Activated naive CD8-positive, alpha-beta T cell treated with anti-CD3 and anti-CD28 coated beads for 36 hours (primary cell): ENCODE results near the gene IFT172. TPM values are rescaled to one million over a fixed set of nuclear protein-coding genes. Genes with fewer than 3 reads are reported as not detected.

Experiments used
- DNase-seq: peaks from one replicate; pipeline ENCODE4 v3.0.0; 2021
- H3K27ac Mint-ChIP-seq: one replicate; pipeline ENCODE4 v1.8.0; 2022; ENCODE audit warnings: mild to moderate bottlenecking, moderate library complexity, mixed read lengths
- H3K27me3 Mint-ChIP-seq: one replicate; pipeline ENCODE4 v1.8.0; 2022; ENCODE audit warnings: mild to moderate bottlenecking, mixed read lengths
- H3K36me3 Mint-ChIP-seq: one replicate; pipeline ENCODE4 v1.8.0; 2021; ENCODE audit warnings: mild to moderate bottlenecking, mixed read lengths
- H3K4me1 Mint-ChIP-seq: one replicate; pipeline ENCODE4 v1.8.0; 2021; ENCODE audit warnings: mixed read lengths
- H3K4me3 Mint-ChIP-seq: one replicate; pipeline ENCODE4 v1.8.0; 2022; ENCODE audit warnings: mild to moderate bottlenecking, moderate library complexity, mixed read lengths
- H3K9me3 Mint-ChIP-seq: one replicate; pipeline ENCODE4 v1.8.0; 2022; ENCODE audit warnings: mixed read lengths
- total RNA-seq, 2 experiments: library from RNA; stranded (reverse); gene quantifications; one replicate each; pipeline ENCODE4 v1.2.3, GENCODE V29; 2021

IFT172 gene
- total RNA-seq, 2 experiments from 2014 or later, result 7.1 to 8.1 TPM

DNA sequence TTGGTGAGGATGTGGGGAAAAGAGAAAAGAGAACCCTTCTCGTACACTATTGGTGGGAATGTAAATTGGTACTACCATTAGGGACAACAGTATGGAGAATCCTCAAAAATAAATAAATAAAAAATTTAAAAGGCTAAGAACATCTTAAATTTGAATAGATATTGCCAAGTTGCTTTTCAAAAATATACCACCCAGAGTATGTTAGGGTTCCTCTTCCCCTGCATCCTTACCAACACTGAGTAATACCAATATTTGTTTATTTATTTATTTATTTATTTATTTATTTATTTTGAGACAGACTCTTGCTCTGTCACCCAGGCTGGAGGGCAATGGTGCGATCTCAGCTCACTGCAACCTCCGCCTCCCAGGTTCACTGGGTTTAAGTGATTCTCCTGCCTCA lies 66.6 kb downstream of the IFT172 start:
- Mint-ChIP-seq H3K27ac (no peak overlapping the region), H3K36me3 (no peaks in the 10 kb centered on the region), H3K4me3 (no peak overlapping the region), H3K27me3 (no peaks in the 10 kb centered on the region), H3K9me3 (no peaks in the 10 kb centered on the region), H3K4me1 (peaks cover 8% of the 10 kb centered on the region)
- DNase-seq, result no peak

DNA sequence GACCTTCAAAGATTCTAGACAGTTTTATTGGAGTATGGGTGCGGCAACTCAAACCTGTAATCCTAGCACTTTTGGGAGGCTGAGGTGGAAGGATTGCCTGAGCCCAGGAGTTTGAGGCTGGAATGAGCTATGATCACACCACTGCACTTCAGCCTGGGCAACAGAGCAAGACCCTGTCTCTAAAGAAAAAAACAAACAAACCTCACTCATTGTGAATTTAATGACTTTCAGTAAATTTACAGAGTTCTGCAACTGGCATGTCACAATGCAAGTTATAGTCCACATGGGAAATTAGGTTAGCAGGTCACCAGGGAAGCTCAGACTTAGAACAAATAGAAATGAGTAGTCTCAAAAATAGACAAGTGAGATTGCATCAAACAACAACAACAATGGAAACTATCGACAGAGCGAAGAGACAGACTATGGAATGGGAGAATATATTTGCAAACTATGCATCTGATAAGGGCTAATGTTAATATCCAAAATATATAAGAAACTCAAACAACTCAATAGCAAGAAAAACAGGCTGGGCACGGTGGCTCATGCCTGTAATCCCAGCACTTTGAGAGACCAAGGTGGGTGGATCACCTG lies 67.8 kb downstream of the IFT172 start:
- Mint-ChIP-seq H3K4me3 (no peak overlapping the region), H3K36me3 (no peaks in the 10 kb centered on the region), H3K27ac (no peak overlapping the region), H3K9me3 (no peaks in the 10 kb centered on the region), H3K4me1 (no peaks in the 10 kb centered on the region), H3K27me3 (no peaks in the 10 kb centered on the region)
- DNase-seq, result no peak

DNA sequence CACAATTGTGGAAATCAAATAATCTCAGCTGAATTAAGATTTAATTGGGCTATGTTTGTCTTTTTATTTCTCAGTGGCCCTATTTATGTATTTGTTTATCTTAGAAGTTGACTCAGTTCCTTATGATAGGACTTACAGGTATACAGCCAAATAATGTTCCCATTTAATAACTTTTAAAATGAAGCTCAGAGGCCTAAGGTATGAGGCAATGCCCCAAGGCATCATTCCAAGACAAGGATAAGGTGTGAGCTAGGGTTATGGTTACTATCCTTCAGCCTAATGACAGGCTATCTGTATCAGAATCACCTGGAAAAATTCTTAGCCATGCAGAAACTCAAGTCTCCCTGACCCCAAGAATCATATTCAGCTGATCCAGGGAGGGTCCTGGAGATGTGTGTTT lies 68.5 kb downstream of the IFT172 start:
- H3K4me3 Mint-ChIP-seq, result no peak overlapping the region

DNA sequence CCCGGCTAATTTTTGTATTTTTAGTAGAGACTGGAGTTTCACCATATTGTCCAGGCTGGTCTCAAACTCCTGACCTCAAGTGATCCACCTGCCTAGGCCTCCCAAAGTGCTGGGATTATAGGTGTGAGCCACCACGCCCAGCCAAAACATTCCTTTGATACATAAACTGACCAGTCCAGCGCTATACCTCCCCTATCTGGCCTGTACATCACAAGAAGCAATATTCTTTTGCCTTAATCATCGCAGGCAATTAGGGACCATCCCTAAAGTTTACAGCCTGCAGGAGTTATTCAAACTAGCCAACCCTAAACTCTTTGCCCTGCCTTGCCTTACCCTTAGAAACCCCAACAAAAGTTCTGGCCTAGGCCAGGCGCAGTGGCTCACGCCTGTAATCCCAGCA lies 73.4 kb downstream of the IFT172 start:
- Mint-ChIP-seq H3K27ac (no peak overlapping the region), H3K27me3 (peaks cover 4% of the 10 kb centered on the region), H3K9me3 (peaks cover 2% of the 10 kb centered on the region), H3K36me3 (no peaks in the 10 kb centered on the region), H3K4me1 (no peaks in the 10 kb centered on the region), H3K4me3 (no peak overlapping the region)
- no peak for DNase-seq

More for the DNA sequence above, 68.5 kb downstream of the IFT172 start:
- H3K27me3 Mint-ChIP-seq, result no peaks in the 10 kb centered on the region
- no peaks in the 10 kb centered on the region for H3K36me3 Mint-ChIP-seq
- DNase-seq, result no peak
- H3K27ac Mint-ChIP-seq, result no peak overlapping the region
- H3K9me3 Mint-ChIP-seq, result no peaks in the 10 kb centered on the region
- H3K4me1 Mint-ChIP-seq, result no peaks in the 10 kb centered on the region

DNA sequence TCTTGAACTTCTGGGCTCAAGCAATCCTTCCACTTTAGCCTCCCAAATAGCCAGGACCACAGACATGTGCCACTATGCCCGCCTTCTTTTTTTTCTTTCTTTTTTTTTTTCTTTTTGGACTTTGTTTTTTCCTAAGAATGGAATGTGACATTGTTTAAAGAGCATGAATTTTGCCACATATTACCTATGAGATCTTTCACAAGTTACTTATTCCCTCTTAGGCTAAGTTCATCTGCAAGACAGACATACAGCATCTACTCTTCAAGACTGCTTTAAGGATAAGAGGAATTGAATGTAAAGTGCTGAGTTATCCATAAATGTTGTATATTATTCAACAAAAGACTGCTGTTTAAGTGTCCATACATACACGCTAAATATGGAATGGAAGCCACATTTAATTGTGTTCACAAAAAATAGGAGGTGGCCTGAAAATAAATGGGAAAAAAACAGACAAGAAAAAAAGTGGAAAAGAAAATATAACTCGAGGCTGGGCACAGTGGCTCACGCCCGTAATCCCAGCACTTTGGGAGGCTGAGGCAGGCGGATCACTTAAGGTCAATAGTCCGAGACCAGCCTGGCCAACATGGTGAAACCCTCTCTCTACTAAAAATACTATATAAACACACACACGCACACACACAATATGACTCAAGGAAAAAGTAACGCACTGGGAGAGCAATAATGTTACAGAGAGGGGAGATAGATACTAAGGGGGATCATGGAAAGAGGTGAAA lies 77.0 kb downstream of the IFT172 start:
- Mint-ChIP-seq H3K4me1 (peaks cover 12% of the 10 kb centered on the region), H3K4me3 (no peak overlapping the region), H3K27me3 (peaks cover 4% of the 10 kb centered on the region), H3K36me3 (peaks cover 11% of the 10 kb centered on the region), H3K9me3 (peaks cover 2% of the 10 kb centered on the region), H3K27ac (no peak overlapping the region)
- DNase-seq, result no peak

DNA sequence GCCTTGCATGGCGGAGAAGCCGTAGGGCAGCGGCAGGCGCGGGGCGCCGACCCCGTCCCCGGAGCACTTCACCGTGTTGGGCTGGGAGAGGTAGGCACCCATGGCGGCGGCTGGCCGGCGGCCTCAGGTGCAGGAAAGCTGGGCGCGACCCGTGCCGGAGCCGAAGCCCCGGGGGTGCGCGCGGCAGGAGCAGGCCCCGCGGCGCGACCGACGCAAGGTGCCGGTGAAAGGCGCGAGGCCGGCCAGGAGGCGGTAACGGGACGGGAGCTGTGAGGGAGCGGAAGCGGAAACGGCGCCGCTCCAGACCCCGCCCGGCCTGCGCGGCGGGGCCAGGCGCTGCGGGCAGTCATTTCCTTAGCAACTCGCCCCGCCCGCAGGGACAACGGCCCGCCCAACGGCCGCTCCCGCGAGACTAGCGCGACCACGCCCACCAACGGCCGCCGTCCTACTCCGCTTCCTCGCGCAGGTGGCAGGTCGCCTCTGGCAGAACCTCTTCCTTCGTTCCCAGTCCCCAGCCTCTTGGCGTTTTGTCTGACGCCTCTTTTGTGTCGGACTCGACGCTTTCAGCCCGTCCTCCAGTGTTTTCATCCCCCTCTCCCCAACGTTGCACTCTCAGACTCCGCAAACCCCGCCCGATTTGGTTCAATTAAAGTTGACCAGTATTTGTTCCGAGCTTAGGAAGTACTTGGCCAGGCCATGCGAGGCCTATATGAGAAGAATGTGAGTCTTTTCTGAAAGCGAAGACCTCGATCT lies 80.0 kb downstream of the IFT172 start, which contains the start of gene PPM1G:
Gene PPM1G (minus strand): TSS at position 271 of the 753 bp plus-strand sequence. CDS start 169 bp downstream, at position 102.
- H3K9me3 Mint-ChIP-seq, result peaks cover 2% of the 10 kb centered on the region
- H3K4me3 Mint-ChIP-seq, result peak within 1 kb of the TSS; percentile 94
- peaks cover 24% of the 10 kb centered on the region for H3K36me3 Mint-ChIP-seq
- DNase-seq, result peak; percentile 98
- H3K27me3 Mint-ChIP-seq, result peaks cover 4% of the 10 kb centered on the region
- H3K4me1 Mint-ChIP-seq, result peaks cover 23% of the 10 kb centered on the region
- peak within 1 kb of the TSS; percentile 93 for H3K27ac Mint-ChIP-seq

DNA sequence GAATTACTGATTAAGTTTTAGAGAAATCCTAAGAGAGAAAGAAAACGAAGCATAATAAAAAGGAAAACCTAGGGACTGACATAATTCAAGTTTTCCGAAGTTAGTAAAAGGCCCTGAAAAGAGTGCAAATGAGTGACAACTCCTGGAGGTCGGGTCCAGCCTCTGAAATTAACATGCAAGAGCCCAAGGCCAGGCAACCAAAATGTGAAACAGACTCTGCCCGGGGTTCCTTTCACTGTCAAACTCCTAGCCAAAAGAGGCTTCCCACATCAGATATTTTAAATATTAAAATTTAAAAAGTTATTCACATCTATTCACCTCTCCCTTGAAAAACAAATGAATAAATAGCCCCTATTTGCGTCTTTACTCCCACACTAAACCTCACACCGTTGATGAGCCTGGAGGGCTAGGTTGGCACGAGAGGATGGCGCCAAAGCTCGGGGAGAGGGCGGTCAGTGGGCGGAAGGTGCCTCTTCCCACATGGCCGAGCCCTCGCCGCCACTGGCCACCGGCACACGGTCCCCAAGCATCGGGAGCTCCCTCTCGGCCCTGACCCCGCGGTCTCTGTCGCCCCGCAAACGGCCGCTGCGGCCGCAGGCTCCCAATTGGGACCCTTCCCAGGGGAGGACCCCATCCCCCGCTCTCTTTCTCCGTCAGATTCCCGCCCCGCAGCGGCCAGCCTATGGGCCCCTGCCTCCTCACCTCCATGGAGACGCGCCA lies 80.8 kb downstream of the IFT172 start:
- H3K27ac Mint-ChIP-seq, result peak overlapping the region; percentile 79
- peaks cover 26% of the 10 kb centered on the region for H3K36me3 Mint-ChIP-seq
- peaks cover 4% of the 10 kb centered on the region for H3K27me3 Mint-ChIP-seq
- DNase-seq, result peak; percentile 44
- peaks cover 25% of the 10 kb centered on the region for H3K4me1 Mint-ChIP-seq
- H3K9me3 Mint-ChIP-seq, result peaks cover 2% of the 10 kb centered on the region
- H3K4me3 Mint-ChIP-seq, result peak overlapping the region; percentile 94

DNA sequence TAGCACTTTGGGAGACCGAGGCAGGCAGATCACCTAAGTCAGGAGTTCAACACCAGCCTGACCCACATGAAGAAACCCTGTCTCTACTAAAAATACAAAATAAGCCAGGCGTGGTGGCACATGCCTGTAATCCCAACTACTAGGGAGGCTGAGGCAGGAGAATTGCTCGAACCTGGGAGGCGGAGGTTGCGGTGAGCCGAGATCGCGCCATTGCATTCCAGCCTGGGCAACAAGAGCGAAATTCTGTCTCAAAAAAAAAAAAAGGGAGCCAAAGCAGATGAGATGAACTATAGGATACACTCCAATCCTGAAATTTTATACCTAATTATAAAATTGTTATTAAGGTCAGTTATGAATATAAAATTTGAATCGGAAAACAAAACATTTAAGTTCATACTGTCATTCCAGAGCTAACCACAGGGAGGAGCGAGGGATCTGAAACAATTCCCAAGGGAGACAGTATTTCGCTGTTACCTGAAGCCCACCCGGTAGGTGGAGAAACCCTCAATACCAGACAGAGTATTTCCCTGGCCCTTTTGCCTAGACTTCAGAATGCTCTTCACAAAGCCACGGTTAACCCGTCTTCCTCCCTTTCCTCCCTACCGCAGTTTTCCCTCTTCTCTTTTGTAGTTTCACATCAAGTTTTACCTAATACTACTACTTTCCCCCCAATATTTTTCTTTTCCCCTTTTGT lies 81.6 kb downstream of the IFT172 start:
- Mint-ChIP-seq H3K4me3 (peak overlapping the region; percentile 94), H3K36me3 (peaks cover 29% of the 10 kb centered on the region), H3K4me1 (peaks cover 28% of the 10 kb centered on the region), H3K9me3 (peaks cover 2% of the 10 kb centered on the region), H3K27me3 (peaks cover 4% of the 10 kb centered on the region), H3K27ac (peak overlapping the region; percentile 79)
- no peak for DNase-seq

DNA sequence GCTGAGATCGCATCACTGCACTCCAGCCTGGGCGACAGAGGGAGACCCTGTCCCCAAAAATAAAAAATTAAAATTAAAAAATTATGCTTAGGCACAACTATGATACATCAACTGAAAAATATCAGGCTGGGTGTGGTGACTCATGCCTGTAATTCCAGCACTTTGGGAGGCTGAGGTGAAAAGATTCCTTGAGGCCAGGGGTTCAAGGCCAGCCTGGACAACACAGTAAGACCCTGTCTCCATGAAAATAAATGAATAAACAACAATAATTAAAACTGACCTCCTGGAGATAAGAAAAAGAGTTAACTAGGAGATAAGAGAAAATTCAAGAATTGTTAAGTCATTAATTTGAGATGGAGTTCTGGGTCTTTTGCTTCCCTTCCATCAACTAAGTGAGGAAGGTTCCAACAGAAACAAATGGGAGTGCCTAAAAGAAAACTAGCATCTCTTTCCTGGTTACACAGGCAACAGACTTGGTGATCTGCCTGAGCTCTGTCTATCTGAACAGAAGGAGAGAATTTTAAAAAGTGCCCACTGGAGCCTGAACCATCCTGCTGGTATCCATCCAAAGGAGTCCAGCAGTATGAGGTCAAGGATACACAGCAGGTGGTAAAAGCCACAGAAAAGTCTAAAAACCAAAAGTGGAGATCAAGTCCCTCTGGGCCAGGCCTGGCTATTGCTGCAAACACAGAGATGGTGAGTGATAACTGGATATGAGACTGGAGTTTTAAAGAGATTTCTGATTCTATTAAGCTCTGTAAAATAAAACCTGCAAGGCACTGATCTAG lies 89.0 kb downstream of the IFT172 start:
- DNase-seq, result no peak
- Mint-ChIP-seq H3K9me3 (no peaks in the 10 kb centered on the region), H3K4me3 (no peak overlapping the region), H3K4me1 (peaks cover 25% of the 10 kb centered on the region), H3K27ac (no peak overlapping the region), H3K27me3 (no peaks in the 10 kb centered on the region), H3K36me3 (peaks cover 41% of the 10 kb centered on the region)

DNA sequence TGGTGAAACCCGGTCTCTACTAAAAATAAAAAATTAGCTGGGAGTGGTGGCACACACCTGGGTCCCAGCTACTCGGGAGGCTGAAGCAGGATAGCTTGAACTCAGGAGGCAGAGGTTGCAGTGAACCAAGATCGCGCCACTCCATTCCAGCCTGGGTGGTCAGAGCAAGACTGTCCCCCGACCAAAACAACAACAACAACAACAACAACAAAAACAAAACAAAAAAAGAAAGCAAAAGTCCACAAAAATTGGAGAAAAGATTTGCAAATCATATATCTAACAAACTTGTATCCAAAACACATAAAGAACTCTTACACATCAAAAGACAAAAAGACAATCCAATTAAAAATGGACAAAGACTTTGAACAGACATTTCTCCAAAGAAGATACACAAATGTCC lies 90.6 kb downstream of the IFT172 start:
- H3K9me3 Mint-ChIP-seq, result no peaks in the 10 kb centered on the region
- H3K4me3 Mint-ChIP-seq, result no peak overlapping the region
- DNase-seq, result no peak
- H3K27ac Mint-ChIP-seq, result no peak overlapping the region
- peaks cover 22% of the 10 kb centered on the region for H3K4me1 Mint-ChIP-seq
- no peaks in the 10 kb centered on the region for H3K27me3 Mint-ChIP-seq
- H3K36me3 Mint-ChIP-seq, result peaks cover 41% of the 10 kb centered on the region

Other genes with a start within 250 kb of the IFT172 start
- gene SLC30A3, start 226.7 kb downstream of the IFT172 start, total RNA-seq, result under 1 TPM; 0.14 to 0.22 TPM
- gene DNAJC5G, start 214.3 kb downstream of the IFT172 start, total RNA-seq, result not detected
- gene TRIM54, start 207.3 kb downstream of the IFT172 start, total RNA-seq, result under 1 TPM; 0.24 to 0.33 TPM
- gene UCN, start 181.3 kb downstream of the IFT172 start, total RNA-seq, result 1 to 10 TPM; 1.3 to 1.6 TPM
- gene MPV17, start 166.6 kb downstream of the IFT172 start, total RNA-seq, result 10 to 100 TPM; 84.4 to 87.8 TPM
- gene GTF3C2, start 133.0 kb downstream of the IFT172 start, total RNA-seq, result 10 to 100 TPM; 77.4 to 83.9 TPM
- 10 to 100 TPM; 41.2 to 43.6 TPM for gene EIF2B4, start 119.4 kb downstream of the IFT172 start, total RNA-seq
- gene SNX17, start 119.1 kb downstream of the IFT172 start, total RNA-seq, result 10 to 100 TPM; 88.1 to 96.0 TPM
- 1 to 10 TPM; 8.3 to 9.9 TPM for gene ZNF513, start 109.0 kb downstream of the IFT172 start, total RNA-seq
- 100 to 1,000 TPM; 172 to 176 TPM for gene PPM1G, start 80.2 kb downstream of the IFT172 start, total RNA-seq
- 10 to 100 TPM; 57.0 to 62.5 TPM for gene NRBP1, start 61.1 kb downstream of the IFT172 start, total RNA-seq
- 1 to 10 TPM; 7.4 to 9.9 TPM for gene KRTCAP3, start 47.4 kb downstream of the IFT172 start, total RNA-seq
- gene FNDC4, start 5.5 kb upstream of the IFT172 start, total RNA-seq, result not detected
- not detected for gene GCKR, start 7.1 kb upstream of the IFT172 start, total RNA-seq
- 10 to 100 TPM; 21.0 to 25.2 TPM for gene ZNF512, start 93.3 kb upstream of the IFT172 start, total RNA-seq
- gene CCDC121, start 139.3 kb upstream of the IFT172 start, total RNA-seq, result under 1 TPM; 0.60 to 0.68 TPM
- gene GPN1, start 139.3 kb upstream of the IFT172 start, total RNA-seq, result 10 to 100 TPM; 49.9 to 50.6 TPM
- gene SUPT7L, start 173.9 kb upstream of the IFT172 start, total RNA-seq, result 10 to 100 TPM; 26.2 to 26.6 TPM
- gene SLC4A1AP, start 174.1 kb upstream of the IFT172 start, total RNA-seq, result 10 to 100 TPM; 25.5 to 26.6 TPM